Measurements from ENCODE around the gene IRF5.

DNA sequence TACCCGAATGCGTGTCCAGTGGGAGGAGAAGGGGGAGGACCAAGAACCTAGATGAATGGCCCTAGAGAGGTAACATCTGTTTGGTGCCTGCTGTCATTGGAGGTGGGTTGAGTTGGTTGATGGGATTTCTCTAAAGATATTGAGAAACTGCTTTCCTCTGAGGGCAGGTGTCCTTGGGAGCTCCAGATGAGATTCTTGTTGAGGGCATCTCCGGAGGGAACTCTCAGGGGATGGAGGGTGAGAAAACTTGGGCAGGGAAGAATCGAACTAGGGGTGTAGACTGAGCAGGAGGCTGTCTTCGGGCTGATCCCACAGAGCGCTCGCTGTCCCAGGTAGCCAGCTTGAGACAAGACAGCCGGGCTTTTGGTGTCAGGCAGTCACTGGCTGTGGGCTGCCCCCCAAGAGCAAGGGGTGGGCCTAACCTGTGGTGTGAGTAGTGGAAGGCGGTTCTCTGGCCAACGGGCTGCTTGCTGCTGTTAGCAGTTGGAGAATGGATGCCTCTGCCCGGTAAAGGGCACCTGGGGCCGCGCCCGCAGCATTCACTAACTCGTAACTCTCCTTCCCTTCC lies 3.7 kb downstream of the IRF5 start:
- no peak for TF ChIP-seq GATA3 (IDR thresholded peaks at IDR 0.05; ENCODE audit: low read depth, low read length)
- no peak for TF ChIP-seq GATA2 (IDR thresholded peaks at IDR 0.05; ENCODE audit: low read depth, low read length)
